ENCODE results near the gene RALGAPA2. TPM values are rescaled to one million over a fixed set of nuclear protein-coding genes. Genes with fewer than 3 reads are reported as not detected.

The RALGAPA2 gene
- total RNA-seq, 1 experiment from 2014 or later: 20.1 TPM

DNA sequence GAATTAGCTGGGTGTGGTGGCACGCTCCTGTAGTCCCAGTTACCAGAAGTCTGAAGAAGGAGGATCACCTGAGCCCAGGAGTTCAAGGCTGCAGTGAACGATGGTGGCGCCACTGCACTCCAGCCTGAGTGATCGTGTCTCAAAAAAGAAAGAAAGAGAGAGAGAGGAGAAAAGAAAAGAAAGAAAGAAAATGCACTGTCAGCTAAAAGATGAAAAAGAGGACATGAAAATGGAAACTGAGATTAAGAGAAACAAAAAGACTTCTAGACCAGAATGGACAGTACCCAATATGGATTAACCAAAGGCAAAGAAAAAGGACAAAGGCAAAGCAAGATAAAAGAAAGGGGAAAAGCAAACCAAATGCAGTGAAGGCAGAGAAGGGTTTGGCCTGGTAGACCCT lies 9.0 kb upstream of the RALGAPA2 start:
- no peak for DNase-seq (ENCODE audit: low spot score)

DNA sequence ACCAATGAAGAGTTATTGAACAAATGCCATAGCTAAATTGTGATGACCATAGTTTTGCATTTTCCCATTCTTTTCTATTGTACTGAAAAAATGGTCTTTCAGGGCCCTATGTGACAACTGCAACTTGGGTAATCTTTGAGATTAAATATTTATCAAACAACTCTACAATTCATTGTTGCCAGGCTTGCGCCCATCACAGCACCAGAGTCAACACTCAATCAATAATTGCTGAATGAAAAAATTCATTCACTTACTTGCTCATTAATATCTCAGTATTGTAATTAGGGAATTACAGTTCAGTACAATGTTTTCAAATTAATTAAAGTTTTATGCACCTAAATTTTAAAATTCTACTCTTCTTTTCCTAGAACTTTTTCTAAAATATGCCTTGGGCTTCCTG lies 7.7 kb upstream of the RALGAPA2 start:
- no peak for DNase-seq (ENCODE audit: low spot score)

GRCh38 chr20:20719411-20719810 lies 7.0 kb upstream of the RALGAPA2 start:
- no peak for DNase-seq (ENCODE audit: low spot score)

DNA sequence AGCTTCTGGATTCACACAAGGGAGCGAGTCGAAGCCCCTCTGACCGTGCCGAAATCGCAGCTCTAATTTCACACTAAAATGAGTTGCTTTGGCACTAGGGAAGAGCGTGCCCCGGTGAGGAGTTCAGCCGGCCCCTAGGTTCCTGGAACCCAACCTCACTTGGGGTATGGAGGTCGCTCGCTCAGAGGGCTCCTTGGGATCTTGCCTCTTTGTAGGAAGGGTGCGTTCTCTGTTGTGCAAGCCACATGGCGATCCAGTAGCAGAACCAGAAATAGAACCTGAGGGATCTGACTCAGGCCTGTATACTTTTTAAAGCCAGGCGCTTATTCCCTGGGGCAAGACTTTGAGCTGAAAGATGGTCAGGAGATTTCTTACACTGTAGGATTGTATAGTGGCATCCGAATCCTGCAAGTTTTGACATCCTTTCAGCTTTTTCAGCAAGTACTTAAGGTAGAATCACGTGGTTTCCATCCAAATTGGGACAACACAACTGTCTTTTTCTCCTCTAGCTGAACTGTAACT lies 861 bp upstream of the RALGAPA2 start:
- no peak for DNase-seq (ENCODE audit: low spot score)

DNA sequence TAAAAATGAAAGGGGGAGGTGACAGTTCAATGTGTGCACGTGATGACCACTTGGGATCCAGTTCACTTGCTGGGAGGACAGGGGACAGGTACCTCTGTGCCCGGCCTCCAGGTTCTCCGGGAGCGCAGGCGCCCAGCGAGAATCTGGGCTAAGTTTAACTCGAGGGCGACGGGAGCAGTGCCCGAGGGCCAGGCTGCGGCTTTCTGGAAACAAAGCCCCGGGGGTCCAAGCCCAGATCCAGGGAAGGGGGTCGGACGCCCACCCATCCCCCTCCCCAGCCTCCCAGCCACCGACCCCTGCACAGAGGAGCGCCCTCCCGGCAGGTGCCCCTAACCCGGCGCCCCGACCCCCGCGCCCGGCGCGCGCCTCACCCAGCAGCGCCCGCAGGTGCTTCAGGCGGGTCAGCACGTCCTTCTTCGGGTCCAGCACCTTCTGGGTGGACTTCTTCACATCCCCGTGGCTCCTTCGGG lies 405 bp downstream of the RALGAPA2 start:
- DNase-seq (ENCODE audit: low spot score): peak; percentile 22

GRCh38 chr20:20711413-20711812 lies 1.0 kb downstream of the RALGAPA2 start:
- peak; percentile 43 for DNase-seq (ENCODE audit: low spot score)

DNA sequence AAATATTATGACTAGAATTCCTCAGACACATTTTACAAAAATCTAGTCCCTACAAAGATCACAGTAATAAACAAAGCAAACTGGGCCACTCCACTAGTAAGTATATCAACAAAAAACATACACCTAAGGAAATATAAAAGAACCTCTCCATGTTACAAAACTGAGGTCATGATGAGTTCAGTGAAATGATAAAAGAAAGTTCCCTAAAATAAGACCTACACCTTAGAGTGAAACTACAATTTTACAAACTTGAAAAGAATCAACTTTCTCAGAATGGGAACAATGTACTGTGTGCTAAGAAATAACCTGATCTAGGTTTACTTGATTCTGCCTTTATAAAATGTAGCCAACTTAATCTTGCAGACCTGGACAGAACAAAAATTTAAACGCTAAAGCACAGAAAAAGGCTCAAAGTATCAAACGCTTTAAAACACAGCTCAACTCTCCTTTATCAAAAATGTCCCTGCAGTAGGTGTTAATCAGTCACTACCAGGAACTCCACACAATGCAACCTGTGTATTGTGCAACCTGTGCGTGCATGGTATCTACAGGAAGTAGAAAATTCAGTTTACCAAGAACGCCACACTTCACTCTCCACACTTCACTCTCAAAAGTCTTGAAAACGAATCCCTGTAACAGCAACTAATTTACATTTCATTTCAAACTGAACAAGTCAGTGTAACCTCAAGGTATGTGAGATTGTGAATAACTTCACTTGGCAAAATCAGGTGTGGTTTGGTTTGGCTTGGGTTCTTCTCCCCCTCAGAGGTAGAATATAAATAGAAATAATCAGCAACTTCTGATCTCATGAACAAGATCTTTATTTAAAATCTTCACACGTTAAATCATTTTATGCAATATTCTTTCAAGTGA lies 1.8 kb downstream of the RALGAPA2 start:
- peak; percentile 88 for DNase-seq (ENCODE audit: low spot score)

- DNase-seq (ENCODE audit: low spot score): no peak
These were observed 2.6 kb downstream of the RALGAPA2 start for GRCh38 chr20:20709887-20710286.

DNA sequence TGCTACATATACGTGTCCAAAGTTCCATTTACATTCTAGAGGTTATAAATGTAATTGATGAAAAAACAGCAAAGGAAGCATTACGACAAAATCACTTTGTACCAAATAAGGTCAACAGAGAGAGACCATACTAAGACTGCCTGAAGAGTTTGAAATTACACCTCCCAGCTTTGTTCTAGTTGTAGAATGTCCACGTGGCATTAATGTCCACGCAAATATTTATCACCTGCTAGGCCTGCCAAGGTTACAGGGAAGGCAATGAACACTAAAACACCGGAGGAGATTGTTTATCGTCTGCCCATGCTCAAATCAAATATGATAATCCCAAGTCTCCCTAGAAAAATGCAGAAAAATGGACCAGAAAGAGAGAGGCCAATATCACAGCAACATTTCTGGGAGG lies 6.2 kb downstream of the RALGAPA2 start:
- no peak for DNase-seq (ENCODE audit: low spot score)

- DNase-seq (ENCODE audit: low spot score): no peak
These were observed 9.9 kb downstream of the RALGAPA2 start for GRCh38 chr20:20702330-20703245.

GRCh38 chr20:20699917-20700316 lies 12.5 kb downstream of the RALGAPA2 start:
- DNase-seq (ENCODE audit: low spot score): no peak

DNA sequence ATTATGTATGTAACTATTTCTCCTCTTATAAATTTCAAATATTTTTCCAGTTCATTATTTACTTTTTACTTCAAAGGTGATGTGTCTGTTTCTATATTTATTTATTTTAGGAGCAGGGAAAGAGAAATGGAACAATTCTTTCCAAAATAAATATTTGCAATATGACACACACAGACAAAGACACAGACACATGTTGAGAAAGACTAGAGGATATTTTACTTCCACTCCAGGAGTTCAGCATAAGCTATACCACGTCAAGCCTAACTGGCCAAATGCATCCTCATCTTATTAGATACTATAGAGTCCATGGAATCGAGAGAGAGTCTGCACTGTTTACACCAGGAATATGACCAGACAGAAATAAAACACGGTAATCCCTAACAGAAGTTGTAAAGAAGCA lies 13.3 kb downstream of the RALGAPA2 start:
- DNase-seq (ENCODE audit: low spot score): no peak

DNA sequence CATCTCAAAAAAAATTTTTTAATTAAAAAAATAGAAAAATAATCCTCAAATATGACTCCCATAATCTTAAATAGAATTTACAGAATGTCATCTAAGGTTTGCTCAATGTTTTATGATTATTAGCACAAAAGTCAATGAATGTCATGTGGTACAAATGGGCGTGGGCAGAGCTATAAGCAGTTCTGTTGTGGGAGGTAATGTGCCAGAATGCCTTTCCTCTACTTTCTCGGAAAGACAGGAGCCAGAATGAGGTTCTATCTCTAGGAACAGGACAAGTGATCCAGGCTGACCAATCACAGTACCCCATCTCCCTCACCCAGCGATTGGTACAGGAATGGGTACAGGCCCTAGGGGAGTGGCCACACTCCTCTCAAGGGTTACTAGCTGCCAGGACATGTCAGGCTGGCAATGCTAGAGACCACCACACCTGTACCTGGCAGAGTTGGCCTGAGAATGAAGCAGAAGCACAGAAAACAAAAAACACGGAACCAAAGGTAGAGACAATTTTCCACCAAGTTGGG lies 15.1 kb downstream of the RALGAPA2 start:
- DNase-seq (ENCODE audit: low spot score): no peak

- no peak for DNase-seq (ENCODE audit: low spot score)
These were observed 17.1 kb downstream of the RALGAPA2 start for GRCh38 chr20:20695250-20695816.

DNA sequence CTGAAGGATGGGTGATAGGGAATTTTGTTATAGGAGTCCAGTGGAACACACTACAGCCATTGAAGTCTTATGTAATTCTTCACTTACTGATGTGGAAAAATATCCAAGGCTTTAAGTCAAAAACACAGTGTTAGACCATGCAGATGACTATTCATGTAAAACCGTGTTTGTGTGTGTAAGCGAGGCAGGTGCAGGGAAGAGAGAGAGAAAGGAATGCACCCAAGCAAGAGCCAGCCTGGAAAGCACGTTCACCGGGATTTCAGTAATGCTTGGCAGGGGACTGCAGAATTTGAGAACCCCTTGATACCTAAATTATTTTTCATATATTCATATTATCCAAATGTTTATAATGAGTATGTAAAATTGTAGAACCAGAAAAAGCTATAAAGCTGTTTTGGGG lies 17.9 kb downstream of the RALGAPA2 start:
- no peak for DNase-seq (ENCODE audit: low spot score)

DNA sequence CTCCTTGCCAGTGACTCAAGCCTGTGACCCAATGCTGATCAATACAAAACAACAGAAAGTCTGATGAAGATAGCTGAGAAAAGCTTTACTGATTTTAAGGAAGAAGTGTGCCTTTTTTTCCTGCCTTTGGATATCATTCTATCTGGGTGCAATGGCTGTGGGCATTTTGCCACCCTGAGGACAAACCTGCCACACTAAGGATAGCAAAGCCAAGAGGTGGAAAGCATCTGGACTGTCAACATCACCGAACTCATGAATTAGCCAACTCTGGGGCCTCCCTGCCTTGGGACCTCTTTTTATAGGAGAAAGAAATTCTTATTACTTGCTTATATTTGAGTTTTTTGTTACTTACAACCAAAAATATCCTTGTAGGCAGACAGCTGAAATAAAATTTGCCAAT lies 19.9 kb downstream of the RALGAPA2 start:
- DNase-seq (ENCODE audit: low spot score): no peak

DNA sequence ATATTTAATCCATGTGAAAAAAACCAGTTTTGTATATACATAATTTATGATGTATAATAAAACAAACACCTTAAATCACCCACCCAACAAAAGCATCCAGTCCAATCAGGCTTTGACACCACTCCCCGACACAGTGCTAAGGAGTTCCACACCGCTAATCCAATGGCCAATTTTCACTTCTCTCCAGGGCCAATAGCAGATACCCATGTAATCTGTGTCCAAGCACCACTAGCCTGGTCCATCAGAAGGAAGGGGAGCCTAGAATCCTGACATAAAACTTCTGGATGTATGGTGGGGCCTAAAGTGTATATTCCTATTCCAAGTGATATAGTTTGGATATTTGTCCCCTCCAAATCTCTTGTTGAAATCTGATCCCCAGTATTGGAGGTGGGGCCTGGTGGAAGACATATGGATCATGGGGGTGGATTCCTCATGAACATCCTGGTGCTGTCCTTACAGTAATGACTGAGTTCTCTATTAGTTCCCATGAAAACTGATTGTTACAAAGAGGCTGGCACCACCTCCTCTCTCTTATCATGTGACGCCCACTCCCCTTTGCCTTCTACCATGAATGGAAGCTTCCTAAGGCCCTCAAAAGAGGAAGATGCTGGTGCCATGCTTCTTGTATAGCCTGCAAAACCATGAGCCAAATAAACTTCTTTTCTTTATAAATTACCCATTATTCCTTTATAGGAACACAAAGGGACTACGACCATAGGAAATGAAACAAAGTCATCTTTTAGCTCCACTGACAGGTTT lies 20.8 kb downstream of the RALGAPA2 start:
- DNase-seq (ENCODE audit: low spot score): no peak

DNA sequence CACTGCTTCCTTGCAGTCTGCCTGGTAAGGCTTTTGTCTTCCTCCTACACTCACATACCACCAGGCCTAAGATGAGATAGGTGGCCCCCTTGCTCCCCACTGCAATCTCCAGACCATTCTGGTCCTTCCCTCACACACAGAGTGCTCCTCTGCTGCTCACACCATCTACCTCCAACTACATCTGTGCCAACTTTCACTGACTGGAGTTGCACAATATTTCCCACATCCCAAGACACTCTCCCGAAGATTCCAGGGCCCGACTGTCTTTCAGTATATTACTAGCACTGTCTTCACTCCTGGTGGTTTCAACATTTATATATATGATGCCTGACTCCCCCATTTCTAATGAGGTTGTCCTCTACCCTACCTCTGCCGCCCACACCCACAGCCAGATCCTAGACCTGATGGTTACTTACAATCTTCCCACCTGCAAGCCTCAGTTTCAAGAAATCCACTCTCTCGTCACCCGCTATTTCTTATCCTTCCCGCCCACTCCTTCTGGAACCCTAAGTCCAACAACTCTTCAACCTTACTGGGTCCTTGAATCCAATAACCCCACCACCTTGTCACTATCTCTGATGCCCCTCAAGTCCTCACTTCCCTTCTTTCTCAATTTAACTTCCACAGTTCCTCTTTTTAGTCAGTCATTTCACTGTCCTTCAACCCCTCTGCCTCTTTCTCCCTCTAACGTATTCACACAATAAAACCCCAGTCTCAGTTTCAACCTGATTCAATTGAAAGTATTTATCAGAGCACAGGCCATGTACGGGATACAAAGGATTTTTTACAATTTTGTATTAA lies 21.6 kb downstream of the RALGAPA2 start:
- no peak for DNase-seq (ENCODE audit: low spot score)

DNA sequence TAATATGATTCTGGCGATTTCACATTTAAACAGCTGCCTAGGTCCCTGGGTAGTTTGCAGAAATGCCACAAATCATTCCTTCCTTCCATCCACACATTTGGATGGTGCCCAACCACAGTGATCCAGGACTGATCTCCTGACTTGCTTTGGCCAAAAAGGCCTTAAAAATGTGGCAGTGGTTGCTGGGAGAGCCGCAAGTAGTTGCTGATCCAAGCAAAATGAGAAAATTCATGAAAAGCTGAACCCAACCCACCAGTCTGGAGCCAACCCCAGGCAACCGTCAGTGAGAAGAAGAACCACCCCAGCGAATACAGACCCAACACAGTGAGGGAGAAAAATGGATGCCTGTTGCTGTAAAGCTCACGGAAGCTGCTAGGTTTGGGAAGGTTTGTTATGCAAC lies 25.1 kb downstream of the RALGAPA2 start:
- no peak for DNase-seq (ENCODE audit: low spot score)

- no peak for DNase-seq (ENCODE audit: low spot score)
These were observed 26.8 kb downstream of the RALGAPA2 start for GRCh38 chr20:20685635-20686034.
